GM12878 (cell line): ENCODE measurements around the gene AGBL3. TPM values are rescaled to one million over a fixed set of nuclear protein-coding genes. Genes with fewer than 3 reads are reported as not detected.
A peak's percentile ranks its signal among the peaks of the same experiment; 100 is the strongest.

Experiments used
- CHD2 ChIP-seq: IDR thresholded peaks from 2 replicates; pipeline ENCODE4 v1.6.1; 2011; ENCODE audit warnings: low read depth, low read length, improper control_type of control experiment, borderline replicate concordance
- CUX1 ChIP-seq: IDR thresholded peaks from 2 replicates; pipeline ENCODE4 v1.6.1; 2012; ENCODE audit warnings: improper control_type of control experiment, low read depth, low read length; ENCODE audit not compliant: insufficient replicate concordance
- E2F4 ChIP-seq: IDR thresholded peaks from 2 replicates; pipeline ENCODE4 v1.6.1; 2012; ENCODE audit warnings: low read depth, low read length, improper control_type of control experiment
- ETV6 ChIP-seq, 2 experiments: fragments of 450-650 bp in 1 of 2; IDR thresholded peaks in 1 of 2; conservative IDR thresholded peaks in 1 of 2; 2 replicates each; pipeline ENCODE4 v1.6.1; 2014; ENCODE audit warnings: antibody characterized with exemption in 1 of 2, borderline replicate concordance in 1 of 2, low read depth in 1 of 2, mild to moderate bottlenecking in 1 of 2, moderate library complexity in 1 of 2
- HDGF ChIP-seq: fragments of 450-650 bp; IDR thresholded peaks from 2 replicates; pipeline ENCODE4 v1.6.1; 2016; ENCODE audit warnings: antibody characterized with exemption
- KLF5 ChIP-seq: fragments of 450-650 bp; IDR thresholded peaks from 2 replicates; pipeline ENCODE4 v1.6.1; 2014; ENCODE audit warnings: mild to moderate bottlenecking; ENCODE audit not compliant: partially characterized antibody
- NBN ChIP-seq: fragments of 450-650 bp; IDR thresholded peaks from 2 replicates; pipeline ENCODE4 v1.6.1; 2016
- NFXL1 ChIP-seq: fragments of 450-650 bp; IDR thresholded peaks from 2 replicates; pipeline ENCODE4 v1.6.1; 2017; ENCODE audit warnings: antibody characterized with exemption, mild to moderate bottlenecking, borderline replicate concordance
- PML ChIP-seq: IDR thresholded peaks from 2 replicates; pipeline ENCODE4 v1.6.1; 2012; ENCODE audit warnings: low read length, inconsistent platforms
- POLR2A ChIP-seq: IDR thresholded peaks from 2 replicates; pipeline ENCODE4 v1.6.1; 2011; ENCODE audit warnings: low read depth, mild to moderate bottlenecking, low read length
- PRDM15 ChIP-seq: fragments of 450-650 bp; formaldehyde crosslinking; IDR thresholded peaks from 2 replicates; pipeline ENCODE4 v1.4.0; 2020; ENCODE audit warnings: mild to moderate bottlenecking, moderate library complexity
- RELB ChIP-seq: fragments of 450-650 bp; IDR thresholded peaks from 2 replicates; pipeline ENCODE4 v1.6.1; 2017; ENCODE audit warnings: low read depth, mild to moderate bottlenecking, moderate library complexity
- RFX5 ChIP-seq: IDR thresholded peaks from 2 replicates; pipeline ENCODE4 v1.6.1; 2011; ENCODE audit warnings: low read depth, low read length, improper control_type of control experiment
- SMAD1 ChIP-seq: fragments of 450-650 bp; IDR thresholded peaks from 2 replicates; pipeline ENCODE4 v1.6.1; 2018; ENCODE audit warnings: mild to moderate bottlenecking, low read depth; ENCODE audit not compliant: partially characterized antibody
- SMAD5 ChIP-seq: IDR thresholded peaks from 2 replicates; pipeline ENCODE4 v1.6.1; 2016; ENCODE audit warnings: antibody characterized with exemption, low read depth
- SREBF2 ChIP-seq: IDR thresholded peaks from 2 replicates; pipeline ENCODE4 v1.6.1; 2012; ENCODE audit warnings: mild to moderate bottlenecking, low read length
- TCF12 ChIP-seq: IDR thresholded peaks from 2 replicates; pipeline ENCODE4 v1.6.1; 2011; ENCODE audit warnings: low read depth, mild to moderate bottlenecking, low read length
- TCF3 ChIP-seq: IDR thresholded peaks from 2 replicates; pipeline ENCODE4 v1.6.1; 2012; ENCODE audit warnings: low read depth, mild to moderate bottlenecking, low read length, borderline replicate concordance; ENCODE audit not compliant: insufficient read depth
- ZNF274 ChIP-seq: IDR thresholded peaks from one replicate; pipeline ENCODE4 v1.8.0; 2011; ENCODE audit not compliant: insufficient read length, insufficient read depth
- ZNF622 ChIP-seq: fragments of 450-650 bp; IDR thresholded peaks from 2 replicates; pipeline ENCODE4 v1.6.1; 2017; ENCODE audit warnings: mild to moderate bottlenecking, inconsistent platforms
- polyA plus RNA-seq, 11 experiments: library from polyadenylated mRNA; depleted of rRNA in 4 of 11; unstranded in 6 of 11; stranded (reverse) in 5 of 11; fragments of >200 nt; fragmentation: Nextera tagmentation in 4 of 11; fragmentation: Illumina TruSeq in 1 of 11; extraction: Ambion mirVana in 4 of 11; extraction: Trizol in 1 of 11; gene quantifications; 1 replicate in 1 of 11; 2 replicates in 10 of 11; pipeline versions ENCODE4 v1.2.1 to v1.2.3, GENCODE V29; 2011 to 2016; ENCODE audit warnings: inconsistent platforms in 2 of 11, missing spikeins in 2 of 11, low read depth in 1 of 11
- total RNA-seq, 4 experiments: library from RNA; depleted of rRNA in 3 of 4; stranded (reverse); fragments of >200 nt in 3 of 4; fragmentation: Illumina TruSeq in 1 of 4; extraction: Trizol in 1 of 4; gene quantifications; 2 replicates each; pipeline versions ENCODE4 v1.2.1 to v1.2.3, GENCODE V29; 2013 to 2021

The AGBL3 gene
- total and polyA plus RNA-seq, 10 of the 15 experiments (the other 5 are each of a cell fraction or from before 2014, with no cell fraction given), result 0.82 to 12.4 (median 3.7) TPM

GRCh38 chr7:134992626-134993179 lies 6.4 kb downstream of the AGBL3 start (continued):
- 0 out of 2 replicates have a peak, but pooled peaks have one; percentile 47 for TF ChIP-seq TCF12
- TF ChIP-seq NBN, result peak; percentile 96
- TF ChIP-seq TCF3, result peak; percentile 64; the same call in 1 of the 2 replicates
- no peak for TF ChIP-seq SMAD5
- no peak for TF ChIP-seq E2F4
- TF ChIP-seq KLF5, result peak; percentile 81
- no peak for TF ChIP-seq RFX5
- TF ChIP-seq CHD2, result peak; percentile 70; the same call in 1 of the 2 replicates
- TF ChIP-seq ZNF622, result no peak
- no peak for TF ChIP-seq SREBF2
- TF ChIP-seq HDGF, result peak; percentile 28; the same call in 1 of the 2 replicates
- TF ChIP-seq POLR2A, result peak; percentile 77
- TF ChIP-seq SMAD1, result peak; percentile 93
- no peak for TF ChIP-seq PRDM15 (CRISPR knock-in tag)
- TF ChIP-seq RELB, result peak; percentile 92
- peak in 1 of 2 experiments; percentile 88; a peak in 2 of 4 replicates for TF ChIP-seq ETV6 (conservative IDR thresholded peaks at IDR 0.05 in 1 of 2, IDR thresholded peaks at IDR 0.05 in 1 of 2; ENCODE audit: borderline replicate concordance in 1 of 2, low read depth in 1 of 2)
- no peak; the same call in 1 of the 2 replicates for TF ChIP-seq PML
- no peak for TF ChIP-seq NFXL1
- TF ChIP-seq CUX1, result peak; percentile 78
- no peak for TF ChIP-seq ZNF274
